ENCODE data around the gene DDX51.

Gene DDX51

DNA sequence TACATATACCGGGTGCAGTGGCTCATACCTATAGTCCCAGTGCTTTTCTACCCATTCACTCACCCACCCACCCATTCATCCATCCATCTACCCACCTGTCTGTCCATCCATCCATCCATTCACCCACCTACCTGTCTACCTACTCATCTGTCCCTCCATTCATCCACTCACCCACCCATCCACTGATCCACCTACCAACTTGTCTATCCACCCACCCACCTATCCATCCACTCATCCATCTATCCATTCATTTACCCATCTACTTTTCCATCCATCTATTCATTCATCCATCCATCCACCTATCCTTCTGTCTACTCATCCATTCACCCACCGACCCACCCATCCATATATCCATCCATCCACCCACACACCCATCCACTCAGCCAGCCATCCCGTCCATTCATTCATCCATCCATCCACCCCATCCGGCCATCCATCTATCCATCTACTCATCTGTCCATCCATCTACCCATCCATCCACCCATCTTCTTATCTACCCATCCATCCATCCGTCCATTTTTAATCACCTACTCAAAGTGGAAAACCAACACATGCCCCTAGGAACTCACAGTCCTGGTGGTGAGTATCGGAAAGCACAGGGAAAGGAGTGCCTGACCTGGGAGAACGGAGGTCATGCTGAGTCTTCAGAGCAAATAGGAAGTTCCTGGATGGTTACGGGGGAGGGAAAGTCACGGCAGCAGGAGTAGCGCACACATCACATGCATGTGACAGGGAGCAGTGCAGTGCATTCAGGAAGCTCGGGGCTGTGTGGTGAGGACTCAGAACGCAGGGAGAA lies 20.0 kb downstream of the DDX51 start:
- DNase-seq (ENCODE audit: insufficient read length, low spot score): no peak
- no peak for FAIRE-seq

DNA sequence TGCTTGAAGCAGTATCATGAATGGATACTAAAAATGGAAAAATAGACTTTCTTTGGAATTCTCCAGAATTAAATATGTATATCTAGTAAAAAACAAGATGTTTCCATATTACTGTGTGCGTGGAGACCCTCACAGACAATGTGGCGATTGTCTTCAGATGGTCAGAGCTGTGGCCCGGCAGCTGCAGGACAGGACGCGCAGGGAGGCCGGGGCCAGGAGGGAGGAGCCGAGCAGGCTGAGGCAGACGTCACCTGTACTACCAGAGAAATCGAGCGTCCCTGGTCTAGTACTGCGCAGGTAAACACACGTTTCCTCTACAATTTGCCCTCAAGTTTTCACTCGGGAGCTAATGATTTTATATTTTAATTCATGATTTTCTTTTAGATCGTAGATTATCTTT lies 22.8 kb downstream of the DDX51 start:
- no peak for DNase-seq (ENCODE audit: insufficient read length, low spot score)
- no peak for TF ChIP-seq SPI1 (IDR thresholded peaks at IDR 0.05; ENCODE audit: low read depth, low read length)
- TF ChIP-seq POU2F2 (IDR thresholded peaks at IDR 0.05; ENCODE audit: low read depth, low read length): no peak
- no peak for TF ChIP-seq PAX5 (IDR thresholded peaks at IDR 0.05; ENCODE audit: insufficient read depth, low read length, severe bottlenecking)
- no peak for FAIRE-seq

More for the DNA sequence above, 20.0 kb downstream of the DDX51 start:
- TF ChIP-seq PAX5 (IDR thresholded peaks at IDR 0.05; ENCODE audit: insufficient read depth, low read length, severe bottlenecking) (no peak), POLR2A (IDR thresholded peaks at IDR 0.05; ENCODE audit: low read depth, low read length) (no peak), POLR2AphosphoS5 (IDR thresholded peaks at IDR 0.05; ENCODE audit: low read depth, low read length) (no peak), POU2F2 (IDR thresholded peaks at IDR 0.05; ENCODE audit: low read depth, low read length) (no peak), SPI1 (IDR thresholded peaks at IDR 0.05; ENCODE audit: low read depth, low read length) (no peak)

DNA sequence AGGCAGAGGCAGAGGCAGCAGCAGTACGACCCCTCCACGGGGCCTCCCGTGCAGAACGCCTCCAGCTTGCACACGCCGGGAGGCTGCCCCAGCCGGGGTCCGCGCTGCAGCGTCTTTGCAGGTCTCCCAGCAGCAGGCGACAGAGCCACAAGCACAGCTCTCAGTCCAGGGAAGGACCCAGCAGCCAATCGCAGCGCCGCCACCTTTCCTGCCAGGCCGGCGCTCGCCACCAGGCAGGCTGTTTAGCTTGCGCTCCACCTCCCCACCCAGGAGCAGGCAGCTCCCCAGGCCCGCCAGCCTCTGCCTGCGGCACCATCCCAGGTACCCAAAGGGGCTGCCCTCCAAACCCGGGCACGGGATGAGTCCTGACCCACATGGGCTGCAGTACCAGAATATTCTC lies 25.2 kb downstream of the DDX51 start:
- DNase-seq (ENCODE audit: insufficient read length, low spot score): no peak
- TF ChIP-seq PAX5 (IDR thresholded peaks at IDR 0.05; ENCODE audit: insufficient read depth, low read length, severe bottlenecking): no peak
- no peak for TF ChIP-seq POLR2A (IDR thresholded peaks at IDR 0.05; ENCODE audit: low read depth, low read length)
- TF ChIP-seq POU2F2 (IDR thresholded peaks at IDR 0.05; ENCODE audit: low read depth, low read length): no peak
- TF ChIP-seq TAF1 (IDR thresholded peaks at IDR 0.05; ENCODE audit: low read depth, low read length): no peak
- TF ChIP-seq SPI1 (IDR thresholded peaks at IDR 0.05; ENCODE audit: low read depth, low read length): no peak
- no peak for TF ChIP-seq POLR2AphosphoS5 (IDR thresholded peaks at IDR 0.05; ENCODE audit: low read depth, low read length)
- FAIRE-seq: no peak

DNA sequence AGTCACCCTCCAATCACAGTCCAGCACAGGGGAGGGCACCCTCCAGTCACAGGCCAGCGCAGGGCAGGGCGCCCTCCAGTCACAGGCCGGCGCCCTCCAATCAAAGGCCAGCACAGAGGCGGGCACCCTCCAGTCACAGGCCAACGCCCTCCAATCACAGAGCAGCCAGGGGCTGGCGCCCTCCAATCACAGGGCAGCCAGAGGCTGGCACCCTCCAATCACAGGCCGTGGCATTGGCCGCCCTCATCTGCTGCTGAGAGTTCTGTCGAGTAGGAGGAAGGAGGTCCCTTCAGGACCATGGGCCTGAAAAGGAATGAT lies 26.6 kb downstream of the DDX51 start:
- TF ChIP-seq SPI1 (IDR thresholded peaks at IDR 0.05; ENCODE audit: low read depth, low read length): no peak
- TF ChIP-seq TAF1 (IDR thresholded peaks at IDR 0.05; ENCODE audit: low read depth, low read length): no peak
- TF ChIP-seq POLR2AphosphoS5 (IDR thresholded peaks at IDR 0.05; ENCODE audit: low read depth, low read length): no peak
- TF ChIP-seq POLR2A (IDR thresholded peaks at IDR 0.05; ENCODE audit: low read depth, low read length): no peak
- TF ChIP-seq PAX5 (IDR thresholded peaks at IDR 0.05; ENCODE audit: insufficient read depth, low read length, severe bottlenecking): no peak
- no peak for TF ChIP-seq POU2F2 (IDR thresholded peaks at IDR 0.05; ENCODE audit: low read depth, low read length)
- FAIRE-seq (no peak), DNase-seq (ENCODE audit: insufficient read length, low spot score) (no peak)

DNA sequence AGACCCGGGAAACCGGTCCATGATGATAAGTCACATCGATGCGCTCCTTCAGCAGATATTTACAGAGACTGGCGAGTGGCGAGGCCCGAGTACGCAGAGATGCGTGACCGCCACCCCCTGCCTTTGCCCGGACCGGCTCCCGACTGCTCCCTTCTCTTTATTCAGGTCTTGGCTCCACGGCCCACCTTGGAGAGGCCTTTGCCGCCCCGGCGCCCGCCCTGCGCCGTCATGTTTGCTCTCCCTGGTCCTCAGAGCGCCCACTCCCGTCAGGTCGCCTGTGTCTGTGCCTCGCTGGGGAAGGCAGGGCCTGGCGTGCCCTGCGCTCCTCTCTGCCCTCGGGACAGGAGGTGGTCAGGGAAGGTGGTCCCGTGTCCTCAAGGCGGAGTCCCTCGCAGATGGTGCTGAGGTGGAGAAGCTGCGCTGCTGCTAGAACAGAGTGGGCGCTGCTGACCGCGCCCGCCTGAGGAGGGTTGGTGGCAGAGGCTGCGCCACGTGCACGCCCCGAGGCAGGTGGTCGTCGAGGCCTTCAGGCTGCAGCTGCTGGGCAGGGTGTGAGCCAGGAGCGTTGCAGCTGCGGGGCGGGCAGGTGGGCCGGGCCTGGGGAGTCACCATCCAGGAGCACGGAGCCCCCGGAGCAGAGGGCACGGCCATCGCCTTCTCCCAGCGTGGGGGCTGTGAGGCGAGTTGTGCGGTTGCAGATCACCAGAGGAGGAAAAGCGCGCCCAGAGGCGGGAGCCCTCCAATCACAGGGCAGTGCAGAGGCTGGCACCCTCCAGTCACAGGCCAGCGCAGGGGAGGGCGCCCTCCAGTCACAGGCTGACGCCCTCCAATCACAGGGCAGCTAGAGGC lies 27.2 kb downstream of the DDX51 start:
- no peak for FAIRE-seq
- TF ChIP-seq TAF1 (IDR thresholded peaks at IDR 0.05; ENCODE audit: low read depth, low read length): no peak
- no peak for DNase-seq (ENCODE audit: insufficient read length, low spot score)

DNA sequence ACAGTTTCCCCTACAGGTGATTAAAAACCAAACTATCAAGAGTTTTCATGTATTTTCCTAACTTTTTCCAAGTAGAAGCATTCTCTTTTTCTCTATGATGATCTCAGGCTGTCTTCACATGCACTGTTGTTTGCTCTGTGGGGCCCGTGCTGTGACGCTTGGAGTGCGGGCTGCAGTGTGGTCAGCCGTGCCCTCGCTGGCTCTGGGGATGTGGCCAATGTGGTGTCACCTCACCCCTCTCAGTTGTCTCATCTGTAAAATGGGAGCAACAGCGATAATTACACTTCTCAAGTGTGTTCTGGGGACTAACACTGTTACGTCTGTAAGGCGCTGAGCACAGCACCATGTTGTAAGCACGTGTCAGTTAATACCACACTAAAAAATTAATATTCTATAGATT lies 28.6 kb downstream of the DDX51 start:
- TF ChIP-seq POLR2AphosphoS5 (IDR thresholded peaks at IDR 0.05; ENCODE audit: low read depth, low read length) (no peak), POU2F2 (IDR thresholded peaks at IDR 0.05; ENCODE audit: low read depth, low read length) (no peak), POLR2A (IDR thresholded peaks at IDR 0.05; ENCODE audit: low read depth, low read length) (no peak), SPI1 (IDR thresholded peaks at IDR 0.05; ENCODE audit: low read depth, low read length) (no peak), TAF1 (IDR thresholded peaks at IDR 0.05; ENCODE audit: low read depth, low read length) (no peak), PAX5 (IDR thresholded peaks at IDR 0.05; ENCODE audit: insufficient read depth, low read length, severe bottlenecking) (no peak)
- DNase-seq (ENCODE audit: insufficient read length, low spot score) (no peak), FAIRE-seq (no peak)

DNA sequence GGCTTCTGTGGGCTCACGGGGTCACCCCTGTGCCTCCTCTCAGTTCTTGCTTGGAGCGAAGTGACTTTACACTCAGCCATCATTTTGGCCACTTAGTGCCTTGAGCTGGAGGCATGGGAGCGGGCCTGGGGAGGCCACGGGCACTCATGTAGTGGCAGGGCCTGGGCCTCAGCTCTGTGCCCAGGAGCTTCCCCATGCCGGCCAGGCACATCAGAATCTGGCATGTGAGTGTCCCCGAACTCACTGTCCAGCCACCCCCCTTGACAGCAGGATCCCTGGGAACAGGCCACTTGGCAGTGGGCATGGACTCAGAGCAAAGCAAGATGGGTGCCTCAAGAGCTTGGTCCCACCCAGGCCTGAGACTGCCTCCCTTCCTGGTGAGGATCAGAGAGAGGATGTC lies 29.5 kb downstream of the DDX51 start:
- no peak for TF ChIP-seq POLR2AphosphoS5 (IDR thresholded peaks at IDR 0.05; ENCODE audit: low read depth, low read length)
- TF ChIP-seq POU2F2 (IDR thresholded peaks at IDR 0.05; ENCODE audit: low read depth, low read length): no peak
- no peak for TF ChIP-seq PAX5 (IDR thresholded peaks at IDR 0.05; ENCODE audit: insufficient read depth, low read length, severe bottlenecking)
- no peak for TF ChIP-seq SPI1 (IDR thresholded peaks at IDR 0.05; ENCODE audit: low read depth, low read length)
- no peak for TF ChIP-seq POLR2A (IDR thresholded peaks at IDR 0.05; ENCODE audit: low read depth, low read length)
- no peak for TF ChIP-seq TAF1 (IDR thresholded peaks at IDR 0.05; ENCODE audit: low read depth, low read length)
- FAIRE-seq: no peak
- DNase-seq (ENCODE audit: insufficient read length, low spot score): no peak

DNA sequence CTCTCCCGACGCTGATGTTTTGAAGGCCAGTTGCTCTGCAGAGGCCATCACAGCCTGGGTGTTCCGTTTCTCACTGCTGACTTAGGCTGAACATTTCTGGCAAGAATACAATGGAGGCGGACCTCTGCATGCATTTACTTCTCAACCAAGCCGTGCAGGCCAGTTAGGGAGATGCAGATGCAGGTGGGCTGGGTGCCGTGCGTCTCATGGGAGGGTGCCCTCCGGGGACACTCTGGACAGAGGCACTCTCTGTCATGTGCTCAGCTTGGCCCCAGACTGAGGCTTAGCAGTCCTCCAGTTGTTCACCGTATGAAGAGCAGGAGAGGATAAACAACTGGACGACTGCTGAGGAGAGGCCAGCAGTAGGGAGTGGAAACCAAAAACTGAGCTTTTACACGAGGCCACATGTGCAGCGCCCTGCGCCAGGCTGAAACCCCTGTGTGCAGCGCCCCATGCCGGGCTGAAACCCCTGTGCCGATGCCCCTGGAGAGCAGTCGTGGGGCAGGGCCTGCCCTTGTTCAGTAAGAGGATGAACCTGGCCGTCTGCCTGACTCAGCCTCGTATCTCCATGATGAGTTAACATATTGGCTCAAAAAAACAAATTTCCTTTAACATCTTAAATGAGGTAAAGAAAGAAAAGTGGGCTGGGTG lies 32.3 kb downstream of the DDX51 start:
- no peak for TF ChIP-seq PAX5 (IDR thresholded peaks at IDR 0.05; ENCODE audit: insufficient read depth, low read length, severe bottlenecking)
- no peak for TF ChIP-seq SPI1 (IDR thresholded peaks at IDR 0.05; ENCODE audit: low read depth, low read length)
- no peak for TF ChIP-seq POLR2A (IDR thresholded peaks at IDR 0.05; ENCODE audit: low read depth, low read length)
- TF ChIP-seq POLR2AphosphoS5 (IDR thresholded peaks at IDR 0.05; ENCODE audit: low read depth, low read length): no peak
- TF ChIP-seq TAF1 (IDR thresholded peaks at IDR 0.05; ENCODE audit: low read depth, low read length): no peak
- TF ChIP-seq POU2F2 (IDR thresholded peaks at IDR 0.05; ENCODE audit: low read depth, low read length): no peak
- FAIRE-seq: no peak
- DNase-seq (ENCODE audit: insufficient read length, low spot score): no peak

DNA sequence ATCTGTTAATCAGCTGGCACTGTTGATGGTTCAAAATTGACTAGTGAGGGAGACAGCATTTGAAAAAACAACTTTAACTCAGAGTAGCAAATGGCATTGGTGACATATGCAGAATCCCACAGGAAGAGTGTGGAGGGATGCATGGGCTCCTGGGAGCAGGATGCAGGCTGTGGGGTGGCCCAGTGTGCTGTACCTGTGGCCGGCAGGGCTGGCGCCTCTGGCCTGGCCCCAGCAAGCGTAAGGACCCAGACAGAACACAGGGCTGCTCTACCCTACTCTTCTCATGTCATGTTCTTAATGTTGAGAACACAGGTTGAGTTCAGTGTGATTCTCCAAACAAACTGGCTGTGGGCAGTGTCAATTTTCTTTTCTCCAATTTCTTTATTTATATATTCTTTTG lies 33.4 kb downstream of the DDX51 start:
- TF ChIP-seq SPI1 (IDR thresholded peaks at IDR 0.05; ENCODE audit: low read depth, low read length) (no peak), PAX5 (IDR thresholded peaks at IDR 0.05; ENCODE audit: insufficient read depth, low read length, severe bottlenecking) (no peak), TAF1 (IDR thresholded peaks at IDR 0.05; ENCODE audit: low read depth, low read length) (no peak), POU2F2 (IDR thresholded peaks at IDR 0.05; ENCODE audit: low read depth, low read length) (no peak), POLR2A (IDR thresholded peaks at IDR 0.05; ENCODE audit: low read depth, low read length) (no peak), POLR2AphosphoS5 (IDR thresholded peaks at IDR 0.05; ENCODE audit: low read depth, low read length) (no peak)
- DNase-seq (ENCODE audit: insufficient read length, low spot score) (no peak), FAIRE-seq (no peak)

Data from GM12891 (cell line).